Glutamatergic neuron (in vitro differentiated cells): ENCODE data around the gene EIF4E2. TPM values are rescaled to one million over a fixed set of nuclear protein-coding genes. Genes with fewer than 3 reads are reported as not detected.

Experiments
- DNase-seq: peaks from one replicate; pipeline ENCODE4 v3.0.0; 2022
- H3K27ac Mint-ChIP-seq: one replicate; pipeline ENCODE4 v1.8.0; 2020; ENCODE audit warnings: mild to moderate bottlenecking, mixed read lengths, inconsistent platforms; ENCODE audit not compliant: unreplicated experiment
- H3K27me3 Mint-ChIP-seq: one replicate; pipeline ENCODE4 v1.8.0; 2020; ENCODE audit warnings: mild to moderate bottlenecking, moderate library complexity, mixed read lengths, inconsistent platforms; ENCODE audit not compliant: unreplicated experiment
- H3K36me3 Mint-ChIP-seq: one replicate; pipeline ENCODE4 v1.8.0; 2020; ENCODE audit warnings: mild to moderate bottlenecking, mixed read lengths, inconsistent platforms; ENCODE audit not compliant: unreplicated experiment
- H3K4me1 Mint-ChIP-seq: one replicate; pipeline ENCODE4 v1.8.0; 2020; ENCODE audit warnings: mild to moderate bottlenecking, low read depth, mixed read lengths, inconsistent platforms; ENCODE audit not compliant: unreplicated experiment
- H3K4me3 Mint-ChIP-seq: one replicate; pipeline ENCODE4 v1.8.0; 2020; ENCODE audit warnings: mild to moderate bottlenecking, mixed read lengths, inconsistent platforms; ENCODE audit not compliant: unreplicated experiment
- H3K9me3 Mint-ChIP-seq: one replicate; pipeline ENCODE4 v1.8.0; 2020; ENCODE audit warnings: mild to moderate bottlenecking, moderate library complexity, mixed read lengths, inconsistent platforms; ENCODE audit not compliant: unreplicated experiment
- CTCF ChIP-seq: fragments of 200-600 bp; sonication (generic); IDR thresholded peaks from one replicate; pipeline ENCODE4 v1.5.0; 2021; ENCODE audit not compliant: partially characterized antibody, unreplicated experiment
- total RNA-seq: library from RNA; stranded (reverse); fragmentation: NEBNext Ultra II Directional; extraction: Animal tissue kit (Norgen Biotek cat#: 25700); gene quantifications from one replicate; pipeline ENCODE4 v1.2.1, GENCODE V29; 2021; ENCODE audit not compliant: unreplicated experiment

The EIF4E2 gene
- total RNA-seq, 1 donor from 2014 or later, result 82.9 TPM

DNA sequence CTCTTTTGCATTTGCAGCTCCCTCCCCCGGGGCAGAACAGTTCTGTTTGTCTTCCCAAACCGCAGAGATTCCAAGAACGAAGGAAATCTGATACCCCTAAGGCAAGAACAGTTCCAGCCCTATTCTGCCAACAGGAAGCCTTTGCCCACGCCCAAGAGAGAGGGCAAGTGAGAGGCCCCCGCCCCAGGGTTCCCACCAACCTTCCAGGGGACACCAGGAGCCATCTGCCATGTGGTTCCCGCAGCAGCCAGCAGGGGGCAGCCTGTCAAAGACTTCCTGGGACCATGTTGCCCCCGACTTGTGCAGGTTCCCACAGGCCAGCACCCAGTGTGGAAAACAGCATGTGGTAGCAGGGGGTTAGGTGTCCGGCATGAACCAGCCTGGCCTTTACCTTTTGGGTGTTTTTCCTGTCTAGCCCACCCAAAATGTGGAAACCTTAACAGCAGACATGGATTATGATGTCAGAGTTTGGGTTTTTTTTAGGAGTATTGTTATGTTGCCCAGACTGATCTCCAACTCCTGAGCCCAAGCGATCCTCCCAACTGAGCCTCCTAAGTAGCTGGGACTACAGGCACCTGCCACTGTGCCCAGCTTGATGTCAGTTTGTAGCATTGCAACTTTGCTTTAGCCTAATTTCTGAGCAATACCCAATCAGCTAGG lies 61.2 kb downstream of the EIF4E2 start:
- Mint-ChIP-seq H3K4me1 (no peaks in the 10 kb centered on the region), H3K4me3 (no peak overlapping the region), H3K27ac (no peak overlapping the region), H3K36me3 (no peaks in the 10 kb centered on the region), H3K27me3 (peaks cover 5% of the 10 kb centered on the region), H3K9me3 (peaks cover 4% of the 10 kb centered on the region)
- DNase-seq, result peak; percentile 76
- peak; percentile 91 for TF ChIP-seq CTCF

- no peak for TF ChIP-seq CTCF
- no peak overlapping the region for H3K27ac Mint-ChIP-seq
- no peak overlapping the region for H3K4me3 Mint-ChIP-seq
- peaks cover 5% of the 10 kb centered on the region for H3K27me3 Mint-ChIP-seq
- H3K4me1 Mint-ChIP-seq, result no peaks in the 10 kb centered on the region
- H3K36me3 Mint-ChIP-seq, result no peaks in the 10 kb centered on the region
- H3K9me3 Mint-ChIP-seq, result peaks cover 5% of the 10 kb centered on the region
- no peak for DNase-seq
Observed at GRCh38 chr2:232613538-232614134, 63.1 kb downstream of the EIF4E2 start.

- H3K9me3 Mint-ChIP-seq, result peaks cover 5% of the 10 kb centered on the region
Observed at GRCh38 chr2:232615339-232615738, 64.8 kb downstream of the EIF4E2 start.

More at GRCh38 chr2:232615339-232615738, 64.8 kb downstream of the EIF4E2 start:
- Mint-ChIP-seq H3K27ac (no peak overlapping the region), H3K4me1 (no peaks in the 10 kb centered on the region), H3K4me3 (no peak overlapping the region), H3K27me3 (peaks cover 5% of the 10 kb centered on the region), H3K36me3 (no peaks in the 10 kb centered on the region)
- TF ChIP-seq CTCF, result no peak
- no peak for DNase-seq

Other genes with a start within 250 kb of the EIF4E2 start
- gene ALPP, start 171.9 kb upstream of the EIF4E2 start, total RNA-seq, result 0.34 TPM
- gene ALPG, start 143.8 kb upstream of the EIF4E2 start, total RNA-seq, result 2.4 TPM
- not detected for gene ALPI, start 94.5 kb upstream of the EIF4E2 start, total RNA-seq
- 2.3 TPM for gene ECEL1, start 62.9 kb upstream of the EIF4E2 start, total RNA-seq
- not detected for gene PRSS56, start 30.3 kb upstream of the EIF4E2 start, total RNA-seq
- 2.2 TPM for gene CHRND, start 24.5 kb upstream of the EIF4E2 start, total RNA-seq
- 3.5 TPM for gene CHRNG, start 11.0 kb upstream of the EIF4E2 start, total RNA-seq
- gene TIGD1, start 132 bp upstream of the EIF4E2 start, total RNA-seq, result 12.3 TPM
- 0.71 TPM for gene EFHD1, start 82.9 kb downstream of the EIF4E2 start, total RNA-seq
- 91.7 TPM for gene GIGYF2, start 146.6 kb downstream of the EIF4E2 start, total RNA-seq
- not detected for gene KCNJ13, start 225.9 kb downstream of the EIF4E2 start, total RNA-seq